ENCODE results near the gene IGFBP3.

DNA sequence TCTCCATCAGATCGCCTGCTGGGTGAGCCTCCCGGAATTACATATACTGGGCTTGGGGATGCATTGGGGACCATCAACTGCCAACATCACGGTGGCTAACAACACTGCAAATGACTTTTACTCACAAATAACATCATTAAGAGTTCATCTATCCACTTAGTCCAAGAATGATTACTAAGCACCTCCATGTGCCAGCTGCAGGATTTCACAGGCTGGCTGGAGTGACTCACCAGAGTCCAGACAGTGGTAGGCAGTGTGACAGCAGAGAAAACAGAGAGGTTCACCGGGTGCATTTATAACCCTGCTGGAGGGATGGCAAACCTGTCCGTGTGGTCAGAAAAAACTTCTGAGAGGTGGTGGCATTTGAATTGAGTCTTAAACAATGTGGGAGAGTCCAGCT is 3.2 kb upstream of the IGFBP3 start:
- TF ChIP-seq ZNF416 (CRISPR knock-in tag; IDR thresholded peaks at IDR 0.05), result no peak
- TF ChIP-seq, protein P1, sequence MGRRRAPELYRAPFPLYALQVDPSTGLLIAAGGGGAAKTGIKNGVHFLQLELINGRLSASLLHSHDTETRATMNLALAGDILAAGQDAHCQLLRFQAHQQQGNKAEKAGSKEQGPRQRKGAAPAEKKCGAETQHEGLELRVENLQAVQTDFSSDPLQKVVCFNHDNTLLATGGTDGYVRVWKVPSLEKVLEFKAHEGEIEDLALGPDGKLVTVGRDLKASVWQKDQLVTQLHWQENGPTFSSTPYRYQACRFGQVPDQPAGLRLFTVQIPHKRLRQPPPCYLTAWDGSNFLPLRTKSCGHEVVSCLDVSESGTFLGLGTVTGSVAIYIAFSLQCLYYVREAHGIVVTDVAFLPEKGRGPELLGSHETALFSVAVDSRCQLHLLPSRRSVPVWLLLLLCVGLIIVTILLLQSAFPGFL (CRISPR knock-in tag; IDR thresholded peaks at IDR 0.05; ENCODE audit: borderline replicate concordance), result no peak
- TF ChIP-seq IRF2 (CRISPR knock-in tag; IDR thresholded peaks at IDR 0.05; ENCODE audit: borderline replicate concordance, low read depth), result no peak
- TF ChIP-seq, protein P2, sequence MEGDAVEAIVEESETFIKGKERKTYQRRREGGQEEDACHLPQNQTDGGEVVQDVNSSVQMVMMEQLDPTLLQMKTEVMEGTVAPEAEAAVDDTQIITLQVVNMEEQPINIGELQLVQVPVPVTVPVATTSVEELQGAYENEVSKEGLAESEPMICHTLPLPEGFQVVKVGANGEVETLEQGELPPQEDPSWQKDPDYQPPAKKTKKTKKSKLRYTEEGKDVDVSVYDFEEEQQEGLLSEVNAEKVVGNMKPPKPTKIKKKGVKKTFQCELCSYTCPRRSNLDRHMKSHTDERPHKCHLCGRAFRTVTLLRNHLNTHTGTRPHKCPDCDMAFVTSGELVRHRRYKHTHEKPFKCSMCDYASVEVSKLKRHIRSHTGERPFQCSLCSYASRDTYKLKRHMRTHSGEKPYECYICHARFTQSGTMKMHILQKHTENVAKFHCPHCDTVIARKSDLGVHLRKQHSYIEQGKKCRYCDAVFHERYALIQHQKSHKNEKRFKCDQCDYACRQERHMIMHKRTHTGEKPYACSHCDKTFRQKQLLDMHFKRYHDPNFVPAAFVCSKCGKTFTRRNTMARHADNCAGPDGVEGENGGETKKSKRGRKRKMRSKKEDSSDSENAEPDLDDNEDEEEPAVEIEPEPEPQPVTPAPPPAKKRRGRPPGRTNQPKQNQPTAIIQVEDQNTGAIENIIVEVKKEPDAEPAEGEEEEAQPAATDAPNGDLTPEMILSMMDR (IDR thresholded peaks at IDR 0.05), result no peak
- no peak for TF ChIP-seq SMAD3 (CRISPR knock-in tag; IDR thresholded peaks at IDR 0.05; ENCODE audit: borderline replicate concordance)
- no peak for TF ChIP-seq E2F1 (CRISPR knock-in tag; IDR thresholded peaks at IDR 0.05)
- TF ChIP-seq TP53 (CRISPR knock-in tag; IDR thresholded peaks at IDR 0.05), result no peak
- no peak for TF ChIP-seq SMAD4 (CRISPR knock-in tag; IDR thresholded peaks at IDR 0.05)
- TF ChIP-seq STAT6 (CRISPR knock-in tag; conservative IDR thresholded peaks at IDR 0.05; ENCODE audit: low read depth), result no peak
- TF ChIP-seq, protein P3, sequence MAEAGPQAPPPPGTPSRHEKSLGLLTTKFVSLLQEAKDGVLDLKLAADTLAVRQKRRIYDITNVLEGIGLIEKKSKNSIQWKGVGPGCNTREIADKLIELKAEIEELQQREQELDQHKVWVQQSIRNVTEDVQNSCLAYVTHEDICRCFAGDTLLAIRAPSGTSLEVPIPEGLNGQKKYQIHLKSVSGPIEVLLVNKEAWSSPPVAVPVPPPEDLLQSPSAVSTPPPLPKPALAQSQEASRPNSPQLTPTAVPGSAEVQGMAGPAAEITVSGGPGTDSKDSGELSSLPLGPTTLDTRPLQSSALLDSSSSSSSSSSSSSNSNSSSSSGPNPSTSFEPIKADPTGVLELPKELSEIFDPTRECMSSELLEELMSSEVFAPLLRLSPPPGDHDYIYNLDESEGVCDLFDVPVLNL (CRISPR knock-in tag; IDR thresholded peaks at IDR 0.05; ENCODE audit: borderline replicate concordance, low read depth), result no peak
- TF ChIP-seq NR1H2 (CRISPR knock-in tag; IDR thresholded peaks at IDR 0.05), result no peak
- TF ChIP-seq ESRRA (CRISPR knock-in tag; IDR thresholded peaks at IDR 0.05; ENCODE audit: borderline replicate concordance), result no peak
- TF ChIP-seq ZNF512 (CRISPR knock-in tag; IDR thresholded peaks at IDR 0.05; ENCODE audit: borderline replicate concordance), result no peak
